ENCODE measurements around the gene CUX1. TPM values are rescaled to one million over a fixed set of nuclear protein-coding genes. Genes with fewer than 3 reads are reported as not detected.

The CUX1 gene
- total RNA-seq, 1 experiment from 2014 or later: 116 TPM

- TF ChIP-seq CTCF (IDR thresholded peaks at IDR 0.05; ENCODE audit: insufficient read depth in 1 of 2, low read depth in 1 of 2, low read length in 1 of 2, severe bottlenecking in 1 of 2, unreplicated experiment in 1 of 2): no peak
- ChIA-PET POLR2A (no interaction called here), CTCF (no interaction called here)
- DNase-seq: no peak
- no TSS peak for BruUV-seq (replicated peaks)
- Histone ChIP-seq H3K4me3 (ENCODE audit: low read depth, low read length) (no peak overlapping the region), H3K36me3 (ENCODE audit: control insufficient read depth, insufficient read depth, low read length) (peaks cover 3% of the 10 kb centered on the region), H3K9me3 (no peaks in the 10 kb centered on the region), H3K27me3 (replicated peaks; ENCODE audit: control insufficient read depth, insufficient read depth, low read length) (no peaks in the 10 kb centered on the region), H3K4me1 (no peaks in the 10 kb centered on the region)
- intact Hi-C loops (cut with micrococcal nuclease; ENCODE audit: unreplicated experiment): no loop called here
- H3K27me3 Mint-ChIP-seq (ENCODE audit: insufficient read depth, unreplicated experiment): no peaks in the 10 kb centered on the region
- H3K4me3 Mint-ChIP-seq (ENCODE audit: unreplicated experiment): no peak overlapping the region
- H3K9me3 Mint-ChIP-seq (ENCODE audit: unreplicated experiment): no peaks in the 10 kb centered on the region
- H3K36me3 Mint-ChIP-seq (ENCODE audit: insufficient read depth, unreplicated experiment): peaks cover 60% of the 10 kb centered on the region
- H3K4me1 Mint-ChIP-seq (ENCODE audit: low read depth, unreplicated experiment): peaks cover 8% of the 10 kb centered on the region
- no peak overlapping the region for H3K27ac Mint-ChIP-seq (ENCODE audit: unreplicated experiment)
Measured at GRCh38 chr7:101951757-101952156, 134.3 kb downstream of the CUX1 start.

- no peaks in the 10 kb centered on the region for H3K9me3 ChIP-seq
- DNase-seq: no peak
- H3K4me3 ChIP-seq (ENCODE audit: low read depth, low read length): no peak overlapping the region
- Mint-ChIP-seq H3K9me3 (ENCODE audit: unreplicated experiment) (no peaks in the 10 kb centered on the region), H3K27me3 (ENCODE audit: insufficient read depth, unreplicated experiment) (no peaks in the 10 kb centered on the region), H3K4me1 (ENCODE audit: low read depth, unreplicated experiment) (peaks cover 8% of the 10 kb centered on the region), H3K4me3 (ENCODE audit: unreplicated experiment) (no peak overlapping the region), H3K36me3 (ENCODE audit: insufficient read depth, unreplicated experiment) (peaks cover 57% of the 10 kb centered on the region), H3K27ac (ENCODE audit: unreplicated experiment) (peak overlapping the region; percentile 66)
- BruUV-seq (replicated peaks): no TSS peak
- H3K27me3 ChIP-seq (replicated peaks; ENCODE audit: control insufficient read depth, insufficient read depth, low read length): no peaks in the 10 kb centered on the region
- CTCF ChIA-PET: no interaction called here
- H3K36me3 ChIP-seq (ENCODE audit: control insufficient read depth, insufficient read depth, low read length): peaks cover 3% of the 10 kb centered on the region
- POLR2A ChIA-PET: no interaction called here
- no peak for TF ChIP-seq CTCF (IDR thresholded peaks at IDR 0.05; ENCODE audit: insufficient read depth in 1 of 2, low read depth in 1 of 2, low read length in 1 of 2, severe bottlenecking in 1 of 2, unreplicated experiment in 1 of 2)
- no peaks in the 10 kb centered on the region for H3K4me1 ChIP-seq
- intact Hi-C loops (cut with micrococcal nuclease; ENCODE audit: unreplicated experiment): no loop called here
Measured at GRCh38 chr7:101952355-101953247, 135.2 kb downstream of the CUX1 start.

- H3K4me1 ChIP-seq: peaks cover 5% of the 10 kb centered on the region
- H3K27me3 ChIP-seq (replicated peaks; ENCODE audit: control insufficient read depth, insufficient read depth, low read length): no peaks in the 10 kb centered on the region
- CTCF ChIA-PET: no interaction called here
- H3K4me1 Mint-ChIP-seq (ENCODE audit: low read depth, unreplicated experiment): peaks cover 13% of the 10 kb centered on the region
- no peak overlapping the region for H3K4me3 ChIP-seq (ENCODE audit: low read depth, low read length)
- no peaks in the 10 kb centered on the region for H3K9me3 Mint-ChIP-seq (ENCODE audit: unreplicated experiment)
- H3K36me3 ChIP-seq (ENCODE audit: control insufficient read depth, insufficient read depth, low read length): peaks cover 3% of the 10 kb centered on the region
- DNase-seq: no peak
- POLR2A ChIA-PET: no interaction called here
- peaks cover 59% of the 10 kb centered on the region for H3K36me3 Mint-ChIP-seq (ENCODE audit: insufficient read depth, unreplicated experiment)
- no peaks in the 10 kb centered on the region for H3K27me3 Mint-ChIP-seq (ENCODE audit: insufficient read depth, unreplicated experiment)
- no peak overlapping the region for H3K4me3 Mint-ChIP-seq (ENCODE audit: unreplicated experiment)
- BruUV-seq (replicated peaks): no TSS peak
- no peaks in the 10 kb centered on the region for H3K9me3 ChIP-seq
- no peak for TF ChIP-seq CTCF (IDR thresholded peaks at IDR 0.05; ENCODE audit: insufficient read depth in 1 of 2, low read depth in 1 of 2, low read length in 1 of 2, severe bottlenecking in 1 of 2, unreplicated experiment in 1 of 2)
- peak overlapping the region; percentile 66 for H3K27ac Mint-ChIP-seq (ENCODE audit: unreplicated experiment)
- intact Hi-C loops (cut with micrococcal nuclease; ENCODE audit: unreplicated experiment): no loop called here
Measured at GRCh38 chr7:101953248-101953819, 135.9 kb downstream of the CUX1 start.

All from Caco-2 (cell line).